GM12872 (cell line): ENCODE data around the gene ATXN1.

Source experiments
- TF ChIP-seq, protein P1 (sequence below): IDR thresholded peaks from 3 replicates; pipeline ENCODE4 v1.5.1; 2011; ENCODE audit warnings: low read depth, mild to moderate bottlenecking, low read length, moderate library complexity; ENCODE audit not compliant: insufficient read depth

ATXN1 gene

GRCh38 chr6:16425881-16426615 lies 335.2 kb downstream of the ATXN1 start:
- TF ChIP-seq, protein P1, sequence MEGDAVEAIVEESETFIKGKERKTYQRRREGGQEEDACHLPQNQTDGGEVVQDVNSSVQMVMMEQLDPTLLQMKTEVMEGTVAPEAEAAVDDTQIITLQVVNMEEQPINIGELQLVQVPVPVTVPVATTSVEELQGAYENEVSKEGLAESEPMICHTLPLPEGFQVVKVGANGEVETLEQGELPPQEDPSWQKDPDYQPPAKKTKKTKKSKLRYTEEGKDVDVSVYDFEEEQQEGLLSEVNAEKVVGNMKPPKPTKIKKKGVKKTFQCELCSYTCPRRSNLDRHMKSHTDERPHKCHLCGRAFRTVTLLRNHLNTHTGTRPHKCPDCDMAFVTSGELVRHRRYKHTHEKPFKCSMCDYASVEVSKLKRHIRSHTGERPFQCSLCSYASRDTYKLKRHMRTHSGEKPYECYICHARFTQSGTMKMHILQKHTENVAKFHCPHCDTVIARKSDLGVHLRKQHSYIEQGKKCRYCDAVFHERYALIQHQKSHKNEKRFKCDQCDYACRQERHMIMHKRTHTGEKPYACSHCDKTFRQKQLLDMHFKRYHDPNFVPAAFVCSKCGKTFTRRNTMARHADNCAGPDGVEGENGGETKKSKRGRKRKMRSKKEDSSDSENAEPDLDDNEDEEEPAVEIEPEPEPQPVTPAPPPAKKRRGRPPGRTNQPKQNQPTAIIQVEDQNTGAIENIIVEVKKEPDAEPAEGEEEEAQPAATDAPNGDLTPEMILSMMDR = no peak

DNA sequence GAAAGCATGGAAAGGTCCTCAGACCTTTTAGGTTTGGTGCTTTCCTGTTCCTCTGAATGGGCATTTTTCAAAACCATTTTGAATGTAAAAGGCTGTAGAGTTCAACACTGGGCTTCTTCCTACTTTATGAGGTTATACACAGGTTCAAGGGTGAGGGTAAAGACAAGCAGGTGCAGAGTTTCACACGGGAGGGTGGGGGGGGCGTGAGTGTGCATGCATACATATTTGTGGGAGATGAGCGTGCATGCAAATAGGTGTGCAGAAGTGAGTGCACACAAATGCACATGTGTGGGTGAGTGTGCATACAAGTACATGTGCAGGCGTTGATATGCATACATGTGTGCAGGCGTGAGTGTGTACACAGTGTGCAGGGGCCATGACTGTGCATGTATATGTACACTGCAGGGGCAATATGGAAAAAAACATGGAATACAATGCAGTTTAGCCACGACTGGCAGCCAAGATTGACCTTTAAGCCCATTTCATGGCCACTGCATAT lies 339.7 kb downstream of the ATXN1 start:
- TF ChIP-seq, protein P1 = no peak

DNA sequence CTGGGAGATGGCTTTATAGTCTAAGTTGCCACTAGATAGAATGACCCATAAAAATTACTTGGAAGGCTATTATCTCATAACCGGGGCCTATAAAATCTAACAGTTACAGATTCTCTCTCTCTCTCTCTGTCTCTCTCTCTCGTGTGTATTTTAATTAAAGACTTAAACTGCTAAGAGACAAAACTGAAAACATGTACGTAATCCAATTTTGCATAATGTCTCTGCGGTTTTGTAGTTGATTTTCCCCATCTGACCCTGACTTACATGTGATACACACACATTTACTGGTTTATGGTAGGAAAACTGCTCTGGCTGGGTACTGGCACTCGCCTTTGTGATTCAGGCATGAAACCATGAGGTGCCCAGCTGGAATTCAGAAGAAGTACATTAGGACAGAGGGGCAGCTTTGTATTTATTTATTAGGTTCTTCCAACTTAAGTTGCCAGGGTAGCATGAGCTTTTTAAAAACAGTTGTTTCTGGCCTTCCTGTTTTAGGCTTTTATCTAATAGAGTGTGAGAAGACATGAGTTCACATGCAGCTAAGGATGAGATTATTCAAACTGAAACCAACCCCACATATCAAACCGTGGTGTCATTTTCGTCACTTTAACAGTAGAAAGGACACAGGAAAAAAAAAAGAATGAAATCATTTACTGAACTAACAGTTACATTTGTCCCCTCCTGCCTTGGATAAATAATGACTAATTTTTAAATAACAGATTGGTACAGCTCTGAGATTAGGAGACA lies 340.4 kb downstream of the ATXN1 start:
- TF ChIP-seq, protein P1 = no peak

GRCh38 chr6:16420337-16420714 lies 340.9 kb downstream of the ATXN1 start:
- TF ChIP-seq, protein P1 = no peak

GRCh38 chr6:16419636-16420336 lies 341.5 kb downstream of the ATXN1 start:
- TF ChIP-seq, protein P1 = no peak

DNA sequence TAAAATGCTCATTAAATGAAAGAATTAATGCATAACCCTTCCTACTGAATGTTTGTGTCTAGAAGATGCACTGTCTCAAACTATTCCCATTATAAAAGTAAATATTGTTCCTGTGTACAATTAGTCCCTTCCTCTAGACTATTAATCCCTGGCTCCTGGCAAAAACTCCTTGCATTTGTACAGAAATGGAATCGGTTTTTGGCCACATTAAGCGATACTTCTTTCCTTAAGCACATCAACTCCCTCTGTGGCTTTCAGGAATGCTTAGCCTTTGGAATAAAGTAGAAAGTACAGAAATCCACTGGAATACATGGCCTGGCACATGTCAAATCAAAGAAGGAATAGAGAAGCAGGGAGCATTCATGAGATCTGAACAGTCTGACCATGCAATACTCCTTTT lies 343.1 kb downstream of the ATXN1 start:
- TF ChIP-seq, protein P1 = no peak

DNA sequence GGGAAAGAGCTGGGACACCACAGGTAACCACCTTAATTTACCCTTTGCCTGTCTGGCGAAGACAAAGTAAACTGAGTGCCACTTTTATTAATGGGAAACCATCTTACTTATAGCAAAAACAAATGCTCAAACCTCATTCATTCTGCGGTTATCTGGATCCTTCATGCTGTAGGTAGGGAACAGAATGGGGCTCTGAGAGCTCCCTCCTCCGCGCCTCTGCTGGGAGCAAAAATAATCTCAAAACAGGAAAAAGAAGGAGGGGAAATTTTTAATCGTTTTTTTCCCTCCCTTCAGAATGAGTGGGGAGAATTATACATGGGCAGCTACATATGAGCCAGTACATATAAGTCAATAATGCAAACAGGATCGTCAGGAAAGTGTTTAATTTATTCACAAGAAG lies 345.6 kb downstream of the ATXN1 start:
- TF ChIP-seq, protein P1 = no peak
